Common myeloid progenitor, CD34-positive (primary cell): Measurements from ENCODE around the gene MSL1.

ENCODE experiments used
- CTCF ChIA-PET: fragments of 350-600 bp; sonication (Branson Sonifier 250); formaldehyde crosslinking; loops from one replicate; lab custom pipeline; 2021; ENCODE audit warnings: antibody characterized with exemption; lab: Charles Lee
- POLR2A ChIA-PET: fragments of 350-600 bp; sonication (Branson Sonifier 250); formaldehyde crosslinking; loops from one replicate; lab custom pipeline; 2021; ENCODE audit warnings: antibody characterized with exemption; lab: Charles Lee
- DNase-seq, 3 donors: peaks; one replicate each; pipeline versions ENCODE4 v3.0.0 to v3.0.0-alpha.2; 2013
- H3K27ac ChIP-seq, 2 experiments: 1 replicate in 1 of 2; 2 replicates in 1 of 2; pipeline ENCODE4 v1.7.0; 2013; ENCODE audit warnings: inconsistent platforms in 2 of 2, low read length in 2 of 2, mild to moderate bottlenecking in 2 of 2, low read depth in 1 of 2, moderate library complexity in 1 of 2; ENCODE audit not compliant: severe bottlenecking in 2 of 2, insufficient read depth in 1 of 2, poor library complexity in 1 of 2
- H3K27me3 ChIP-seq, 5 experiments: replicated peaks in 2 of 5; 1 replicate in 3 of 5; 2 replicates in 2 of 5; pipeline versions ENCODE4 v1.6.1 to v1.7.0; 2013; ENCODE audit warnings: low read length in 4 of 5, mild to moderate bottlenecking in 2 of 5, moderate library complexity in 2 of 5, inconsistent platforms in 1 of 5; ENCODE audit not compliant: insufficient read depth in 5 of 5, control insufficient read depth in 4 of 5
- H3K36me3 ChIP-seq, 4 experiments: 1 replicate in 2 of 4; 2 replicates in 2 of 4; pipeline versions ENCODE4 v1.6.1 to v1.7.0; 2013; ENCODE audit warnings: low read length in 3 of 4, control low read depth in 1 of 4, mild to moderate bottlenecking in 1 of 4; ENCODE audit not compliant: control insufficient read depth in 4 of 4, insufficient read depth in 4 of 4
- H3K4me1 ChIP-seq, 4 experiments: 1 replicate in 3 of 4; 2 replicates in 1 of 4; pipeline versions ENCODE4 v1.6.1 to v1.7.1; 2013; ENCODE audit warnings: low read length in 3 of 4, mild to moderate bottlenecking in 3 of 4, control low read depth in 1 of 4, inconsistent platforms in 1 of 4, moderate library complexity in 1 of 4; ENCODE audit not compliant: control insufficient read depth in 4 of 4, insufficient read depth in 4 of 4; ENCODE audit errors: control extremely low read depth in 1 of 4
- H3K4me3 ChIP-seq, 7 experiments: 1 replicate in 4 of 7; 2 replicates in 3 of 7; pipeline versions ENCODE4 v1.5.1 to v1.7.0; 2013; ENCODE audit warnings: mild to moderate bottlenecking in 7 of 7, low read length in 6 of 7, moderate library complexity in 6 of 7, inconsistent platforms in 2 of 7, low read depth in 2 of 7, control low read depth in 1 of 7; ENCODE audit not compliant: insufficient read depth in 4 of 7, control insufficient read depth in 1 of 7; ENCODE audit errors: extremely low read depth in 1 of 7
- H3K9me3 ChIP-seq, 5 experiments: 1 replicate in 4 of 5; 2 replicates in 1 of 5; pipeline versions ENCODE4 v1.6.1 to v1.7.1; 2013; ENCODE audit warnings: low read length in 4 of 5, mild to moderate bottlenecking in 2 of 5, inconsistent platforms in 1 of 5, low read depth in 1 of 5, moderate library complexity in 1 of 5; ENCODE audit not compliant: control insufficient read depth in 4 of 5, insufficient read depth in 2 of 5; ENCODE audit errors: control extremely low read depth in 1 of 5
- WGBS: methylation state at CpG from one replicate; pipeline ENCODE4 v1.1.5; 2013; ENCODE audit not compliant: insufficient coverage; 5-methylcytosine and 5-hydroxymethylcytosine counted together

MSL1 gene

DNA sequence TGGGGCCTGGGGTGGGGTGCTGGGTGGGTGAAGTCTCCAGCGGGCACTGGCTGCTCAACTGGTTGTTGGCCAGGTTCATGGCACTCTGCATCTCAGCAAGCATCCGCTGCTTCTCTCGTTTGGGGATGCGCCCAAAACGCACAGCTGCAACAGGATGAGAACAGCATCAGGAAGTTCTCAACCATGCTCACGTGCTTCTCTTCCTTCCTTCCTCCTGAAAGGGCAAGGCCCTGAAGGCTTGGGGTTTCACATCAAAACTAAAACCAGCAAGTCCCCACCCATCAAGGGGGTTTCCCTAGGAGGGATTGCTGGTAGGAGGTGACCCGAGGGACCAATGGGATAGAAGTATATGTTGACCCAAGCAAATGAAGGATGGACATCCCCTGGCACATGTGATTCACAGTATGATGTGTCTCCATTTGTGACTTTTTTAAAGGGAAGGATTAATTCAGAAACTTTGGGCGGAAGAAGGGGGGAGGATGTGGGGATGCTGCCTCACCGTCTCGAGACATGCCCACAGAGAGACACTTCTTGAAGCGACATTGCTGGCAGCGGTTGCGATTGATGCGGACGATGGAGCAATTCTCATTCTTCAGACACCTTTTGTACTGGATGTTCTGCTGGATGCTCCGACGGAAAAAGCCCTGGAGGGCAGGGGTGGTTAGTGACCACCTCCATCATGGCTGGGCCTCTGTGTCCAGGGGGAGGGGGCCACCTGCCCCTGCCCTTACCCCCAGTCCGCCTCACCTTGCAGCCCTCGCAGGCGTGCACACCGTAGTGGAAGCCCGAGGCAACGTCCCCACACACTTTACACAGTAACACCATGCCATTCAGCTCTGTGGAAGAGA lies 25.6 kb upstream of the MSL1 start:
- H3K27me3 ChIP-seq = no peaks in the 10 kb centered on the region
- H3K4me3 ChIP-seq = no peak overlapping the region
- WGBS = 68% methylated on average over 18 of the region's 23 CpGs
- CTCF ChIA-PET = interaction anchor here (1.4 to 3.4 kb wide), 5 partner anchors 10 to 42 kb away, joined by 4 to 48 read pairs (median 5); partner anchors contain the start of gene MED24
- POLR2A ChIA-PET = no interaction called here
- peak; percentile 58 to 75 (median 68) for DNase-seq
- H3K36me3 ChIP-seq = peaks cover 0 to 52% (median 35%) of the 10 kb centered on the region in 4 experiments
- H3K4me1 ChIP-seq = peaks cover 7 to 57% (median 45%) of the 10 kb centered on the region in 4 experiments
- peak overlapping the region in 1 of 2 experiments; percentile 51 for H3K27ac ChIP-seq
- H3K9me3 ChIP-seq = no peaks in the 10 kb centered on the region

DNA sequence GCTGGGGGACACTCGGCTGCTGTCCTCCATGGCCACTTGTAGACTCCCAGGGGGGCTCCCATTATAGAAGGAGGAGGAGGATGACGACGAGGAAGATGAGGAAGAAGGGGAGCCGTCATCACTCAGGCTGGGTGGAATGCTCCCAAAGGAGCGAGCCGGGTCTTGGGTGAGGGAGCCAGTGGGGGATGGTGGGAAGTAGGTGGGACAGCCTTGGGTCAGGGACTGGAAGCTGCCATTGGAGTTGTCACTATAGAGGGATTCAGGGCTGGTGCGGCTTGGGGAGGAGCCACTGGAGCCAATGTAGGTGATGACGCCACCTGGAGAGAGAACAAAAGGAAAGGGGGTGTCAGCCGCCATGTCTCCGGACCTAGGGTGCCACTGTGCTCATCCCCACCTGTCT lies 24.7 kb upstream of the MSL1 start:
- Histone ChIP-seq H3K27ac (peak overlapping the region in 1 of 2 experiments; percentile 51), H3K27me3 (no peaks in the 10 kb centered on the region), H3K36me3 (peaks cover 0 to 52% (median 31%) of the 10 kb centered on the region in 4 experiments), H3K4me1 (peaks cover 8 to 61% (median 48%) of the 10 kb centered on the region in 4 experiments), H3K4me3 (no peak overlapping the region), H3K9me3 (no peaks in the 10 kb centered on the region)
- ChIA-PET CTCF (interaction anchor here (0.9 to 3.4 kb wide), 6 partner anchors 9 to 74 kb away, joined by 3 to 48 read pairs (median 6); no protein-coding TSS in a partner anchor), POLR2A (no interaction called here)
- DNase-seq = no peak
- whole genome bisulfite sequencing = 100% methylated on average over 7 of the region's 10 CpGs

DNA sequence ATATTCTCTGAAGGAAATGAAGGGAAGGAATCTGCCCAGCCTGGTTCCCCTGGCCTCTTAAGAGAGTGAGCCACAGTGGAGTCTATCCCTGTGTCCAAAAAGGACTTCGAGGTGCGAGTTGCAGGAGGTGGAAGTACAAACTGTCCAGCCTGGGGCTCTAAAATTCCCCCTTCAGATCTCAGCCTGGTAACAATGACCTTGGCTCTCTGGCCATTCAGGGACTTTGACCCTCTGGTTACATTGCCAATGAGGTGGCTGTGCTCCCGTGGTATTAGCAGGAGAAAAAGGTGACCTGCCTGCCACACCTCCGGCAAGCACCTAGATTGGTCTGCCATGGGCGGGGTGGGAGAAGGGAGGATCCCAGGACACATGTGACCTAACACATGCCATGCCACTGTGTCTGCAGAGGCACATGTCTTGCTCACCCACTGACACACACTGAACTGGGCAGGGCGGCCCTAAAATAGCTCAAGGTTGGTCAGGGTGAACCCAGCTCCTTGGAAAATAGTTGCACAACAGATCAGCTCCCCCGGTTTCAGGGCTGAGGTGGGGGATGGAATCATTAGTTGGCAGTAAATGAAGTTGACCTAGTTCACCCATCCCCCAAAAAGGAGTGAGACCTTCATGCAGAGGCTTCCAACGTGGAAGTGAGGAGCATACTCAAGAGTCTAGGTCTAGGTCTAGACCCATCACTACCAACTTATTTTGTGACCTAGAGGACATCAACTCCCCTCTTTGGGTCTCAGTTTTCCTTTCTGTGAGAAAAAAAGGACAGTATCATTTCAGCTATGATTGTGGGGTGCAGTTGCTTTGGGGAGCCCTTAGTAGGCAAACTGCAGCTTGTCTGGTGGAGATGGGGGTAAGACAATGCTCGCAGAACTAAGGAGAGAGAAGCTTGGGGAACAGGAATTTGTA lies 23.6 kb upstream of the MSL1 start:
- POLR2A ChIA-PET = interaction anchor here (0.5 to 1.4 kb wide), 4 partner anchors 13 to 229 kb away, joined by 3 to 7 read pairs (median 4); no protein-coding TSS in a partner anchor
- CTCF ChIA-PET = interaction anchor here (0.9 to 3.4 kb wide), 11 partner anchors 8 to 73 kb away, joined by 3 to 48 read pairs (median 5); no protein-coding TSS in a partner anchor
- Histone ChIP-seq H3K9me3 (no peaks in the 10 kb centered on the region), H3K4me1 (peaks cover 8 to 63% (median 51%) of the 10 kb centered on the region in 4 experiments), H3K36me3 (peaks cover 0 to 46% (median 26%) of the 10 kb centered on the region in 4 experiments), H3K27ac (peak overlapping the region; percentile 9 to 78), H3K4me3 (peak overlapping the region in 5 of 7 experiments; percentile 19 to 87 (median 73)), H3K27me3 (no peaks in the 10 kb centered on the region)
- no peak for DNase-seq
- WGBS = 81% methylated on average over 6 of the region's 9 CpGs

DNA sequence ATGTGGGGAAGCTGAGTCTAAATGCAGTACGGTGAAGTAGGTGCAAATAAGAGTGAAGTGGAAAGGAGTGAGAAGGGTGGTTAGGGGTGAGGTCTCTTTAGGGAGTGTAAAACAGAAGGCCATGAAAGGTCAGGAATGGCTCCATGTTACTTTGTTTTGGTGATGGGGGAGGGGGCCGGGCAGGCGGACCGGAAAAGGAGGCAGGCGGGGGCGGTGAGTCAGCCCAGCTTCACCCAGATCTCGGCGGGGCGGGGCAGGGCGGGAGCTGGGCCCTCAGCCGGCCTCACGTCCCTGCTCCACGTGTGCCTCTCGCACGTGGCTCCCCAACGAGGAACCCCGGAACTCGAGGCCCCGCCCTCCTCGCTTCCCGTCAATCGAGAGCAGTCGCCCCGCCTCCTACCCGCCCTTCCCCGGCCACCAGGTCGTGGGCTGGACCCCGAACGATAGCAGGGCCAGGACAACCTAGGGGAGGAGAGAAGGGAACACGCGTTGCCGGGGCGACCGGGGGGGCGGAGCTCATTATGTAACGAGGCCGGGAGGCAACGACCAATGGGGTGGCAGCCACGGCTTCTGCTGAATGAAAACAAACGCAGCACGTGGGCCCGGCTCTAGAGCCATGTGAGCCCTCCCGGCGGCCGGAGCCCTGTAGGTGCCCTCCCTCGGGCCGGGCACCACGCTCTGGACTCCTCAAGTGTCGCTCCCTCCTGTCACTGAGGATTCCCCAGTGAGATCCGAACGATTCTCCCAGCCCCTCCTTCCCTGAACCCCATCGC lies 22.7 kb upstream of the MSL1 start:
- Histone ChIP-seq H3K4me3 (peak overlapping the region in 6 of 7 experiments; percentile 40 to 87 (median 72)), H3K27me3 (no peaks in the 10 kb centered on the region), H3K27ac (peak overlapping the region; percentile 9 to 78), H3K4me1 (peaks cover 8 to 69% (median 58%) of the 10 kb centered on the region in 4 experiments), H3K36me3 (peaks cover 0 to 38% (median 18%) of the 10 kb centered on the region in 4 experiments), H3K9me3 (no peaks in the 10 kb centered on the region)
- DNase-seq = peak; percentile 90 to 95 (median 94)
- ChIA-PET POLR2A (interaction anchor here (0.7 to 1.4 kb wide), 4 partner anchors 12 to 30 kb away, joined by 3 to 7 read pairs (median 4); no protein-coding TSS in a partner anchor), CTCF (interaction anchor here (1.1 to 3.4 kb wide), 9 partner anchors 12 to 72 kb away, joined by 4 to 48 read pairs (median 5); no protein-coding TSS in a partner anchor)
- WGBS = 1% methylated on average over 41 of the region's 52 CpGs

DNA sequence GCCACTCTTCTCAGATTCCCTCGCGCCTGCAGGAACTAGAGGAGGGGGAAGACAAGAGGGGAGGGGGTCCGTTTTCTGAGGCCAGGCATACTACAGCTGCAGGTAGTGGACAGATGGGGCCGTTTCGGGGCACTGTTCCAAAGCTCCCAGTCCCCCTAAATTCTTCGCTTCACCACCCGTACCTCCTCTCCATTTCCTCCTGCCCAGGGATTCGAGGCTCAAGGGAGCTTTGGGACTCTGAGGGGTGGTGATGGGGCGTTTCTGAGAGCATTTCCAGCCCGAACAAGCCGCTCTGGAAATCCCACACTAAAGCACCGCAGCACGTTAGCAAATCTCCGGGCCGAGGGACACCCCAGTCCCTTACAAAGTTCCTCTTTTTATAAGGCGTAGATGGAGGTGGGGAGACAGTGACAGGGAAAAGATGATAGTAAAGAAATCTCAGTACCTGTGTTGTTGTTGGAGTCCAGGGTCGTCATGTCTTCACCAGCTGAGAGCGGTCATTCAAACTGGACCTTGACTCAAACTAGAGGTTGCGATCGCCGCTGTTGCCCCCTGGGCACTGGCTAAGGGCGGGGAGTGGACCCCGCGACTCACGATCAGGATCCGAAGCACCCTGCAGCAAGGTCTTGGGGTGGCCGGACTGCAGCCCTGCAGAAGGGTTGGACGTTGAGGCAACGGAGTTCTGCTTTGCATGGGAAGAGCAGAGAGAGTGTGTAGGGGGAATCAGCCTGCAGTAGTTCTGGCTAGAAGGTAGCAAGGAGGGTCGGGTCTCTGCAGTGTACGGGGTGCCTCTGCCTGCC lies 22.0 kb upstream of the MSL1 start:
- no peaks in the 10 kb centered on the region for H3K27me3 ChIP-seq
- CTCF ChIA-PET = interaction anchor here (0.6 to 3.8 kb wide), 11 partner anchors 10 to 69 kb away, joined by 3 to 48 read pairs (median 6); no protein-coding TSS in a partner anchor
- H3K9me3 ChIP-seq = no peaks in the 10 kb centered on the region
- peak in 2 of 3 donors; percentile 65 to 71 for DNase-seq
- POLR2A ChIA-PET = interaction anchor here (0.7 to 1.4 kb wide), 3 partner anchors 12 to 31 kb away, joined by 3 to 7 read pairs (median 4); no protein-coding TSS in a partner anchor
- peak overlapping the region; percentile 6 to 78 for H3K27ac ChIP-seq
- peak overlapping the region; percentile 29 to 87 (median 71) for H3K4me3 ChIP-seq
- WGBS = 0% methylated on average over 13 of the region's 31 CpGs
- peaks cover 0 to 33% (median 14%) of the 10 kb centered on the region in 4 experiments for H3K36me3 ChIP-seq
- peaks cover 8 to 72% (median 61%) of the 10 kb centered on the region in 4 experiments for H3K4me1 ChIP-seq
